Measurements from ENCODE around the gene MSH4.

MSH4 gene

DNA sequence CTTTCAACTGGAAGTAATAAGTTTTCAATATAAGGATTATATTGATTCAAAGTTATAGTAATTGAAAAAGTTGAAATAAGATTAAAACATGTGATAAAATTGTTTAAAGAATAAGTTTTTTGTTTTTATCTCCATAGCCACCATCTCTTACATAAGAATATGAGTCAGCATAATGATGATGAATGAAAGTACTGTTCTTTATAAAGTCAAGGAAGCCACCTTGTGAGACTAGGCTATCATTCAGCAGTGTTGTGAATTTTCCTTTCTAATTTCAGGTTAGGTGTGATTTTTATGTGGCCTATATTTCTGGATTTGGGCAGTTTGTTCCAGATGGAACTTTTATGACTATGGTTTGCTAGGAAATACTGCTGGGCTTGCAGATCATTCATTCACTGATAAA lies 157.9 kb downstream of the MSH4 start:
- Histone ChIP-seq H3K4me2 (ENCODE audit: low read depth, low read length, poor library complexity, severe bottlenecking) (no peak overlapping the region), H3K4me3 (ENCODE audit: low read length, poor library complexity, severe bottlenecking) (no peak overlapping the region)

More for the DNA sequence above, 157.9 kb downstream of the MSH4 start:
- Histone ChIP-seq H3K79me2 (ENCODE audit: insufficient read depth, low read length) (no peaks in the 10 kb centered on the region), H3K27me3 (ENCODE audit: insufficient read depth, low read length, poor library complexity, severe bottlenecking) (no peaks in the 10 kb centered on the region), H3K9me3 (ENCODE audit: insufficient read depth, low read depth, low read length) (no peaks in the 10 kb centered on the region), H3K9me2 (replicated peaks; ENCODE audit: low read depth, low read length) (no peaks in the 10 kb centered on the region), H2AFZ (ENCODE audit: low read length) (no peak overlapping the region), H3F3A (ENCODE audit: low read depth) (no peaks in the 10 kb centered on the region), H3K9ac (ENCODE audit: low read depth, low read length, poor library complexity, severe bottlenecking) (no peak overlapping the region), H3K36me3 (ENCODE audit: insufficient read depth, low read length) (no peaks in the 10 kb centered on the region), H4K20me1 (ENCODE audit: insufficient read depth, low read length, poor library complexity, severe bottlenecking) (no peaks in the 10 kb centered on the region), H3K4me1 (ENCODE audit: insufficient read depth, low read length, poor library complexity, severe bottlenecking) (no peaks in the 10 kb centered on the region)
- TF ChIP-seq, protein P1, sequence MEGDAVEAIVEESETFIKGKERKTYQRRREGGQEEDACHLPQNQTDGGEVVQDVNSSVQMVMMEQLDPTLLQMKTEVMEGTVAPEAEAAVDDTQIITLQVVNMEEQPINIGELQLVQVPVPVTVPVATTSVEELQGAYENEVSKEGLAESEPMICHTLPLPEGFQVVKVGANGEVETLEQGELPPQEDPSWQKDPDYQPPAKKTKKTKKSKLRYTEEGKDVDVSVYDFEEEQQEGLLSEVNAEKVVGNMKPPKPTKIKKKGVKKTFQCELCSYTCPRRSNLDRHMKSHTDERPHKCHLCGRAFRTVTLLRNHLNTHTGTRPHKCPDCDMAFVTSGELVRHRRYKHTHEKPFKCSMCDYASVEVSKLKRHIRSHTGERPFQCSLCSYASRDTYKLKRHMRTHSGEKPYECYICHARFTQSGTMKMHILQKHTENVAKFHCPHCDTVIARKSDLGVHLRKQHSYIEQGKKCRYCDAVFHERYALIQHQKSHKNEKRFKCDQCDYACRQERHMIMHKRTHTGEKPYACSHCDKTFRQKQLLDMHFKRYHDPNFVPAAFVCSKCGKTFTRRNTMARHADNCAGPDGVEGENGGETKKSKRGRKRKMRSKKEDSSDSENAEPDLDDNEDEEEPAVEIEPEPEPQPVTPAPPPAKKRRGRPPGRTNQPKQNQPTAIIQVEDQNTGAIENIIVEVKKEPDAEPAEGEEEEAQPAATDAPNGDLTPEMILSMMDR (conservative IDR thresholded peaks at IDR 0.05; ENCODE audit: low read length), result no peak
- TF ChIP-seq EZH2phosphoT487 (IDR thresholded peaks at IDR 0.05; ENCODE audit: borderline replicate concordance), result no peak

Data from Loucy (cell line).